ENCODE results near the gene RNF212.

DNA sequence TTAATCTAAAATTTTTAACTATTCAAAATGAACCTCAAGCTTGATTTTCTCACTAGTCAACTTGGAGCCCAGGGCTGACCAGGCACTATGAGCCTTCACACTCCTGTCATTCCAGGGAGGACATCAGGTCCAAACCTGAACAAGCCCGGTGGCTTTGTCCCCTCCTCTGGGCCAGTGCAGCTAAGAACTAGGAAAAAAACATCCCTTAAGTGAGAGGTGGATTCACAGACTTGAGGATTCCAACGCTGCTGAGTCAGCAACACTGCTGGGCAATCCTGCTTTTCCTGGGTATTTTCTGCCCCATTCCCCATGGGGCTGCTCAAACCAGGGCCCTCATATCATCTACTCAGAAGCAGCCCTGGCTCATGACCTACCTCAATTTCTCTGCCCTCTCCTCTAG is 4.0 kb downstream of the RNF212 start:
- TF ChIP-seq, protein P1, sequence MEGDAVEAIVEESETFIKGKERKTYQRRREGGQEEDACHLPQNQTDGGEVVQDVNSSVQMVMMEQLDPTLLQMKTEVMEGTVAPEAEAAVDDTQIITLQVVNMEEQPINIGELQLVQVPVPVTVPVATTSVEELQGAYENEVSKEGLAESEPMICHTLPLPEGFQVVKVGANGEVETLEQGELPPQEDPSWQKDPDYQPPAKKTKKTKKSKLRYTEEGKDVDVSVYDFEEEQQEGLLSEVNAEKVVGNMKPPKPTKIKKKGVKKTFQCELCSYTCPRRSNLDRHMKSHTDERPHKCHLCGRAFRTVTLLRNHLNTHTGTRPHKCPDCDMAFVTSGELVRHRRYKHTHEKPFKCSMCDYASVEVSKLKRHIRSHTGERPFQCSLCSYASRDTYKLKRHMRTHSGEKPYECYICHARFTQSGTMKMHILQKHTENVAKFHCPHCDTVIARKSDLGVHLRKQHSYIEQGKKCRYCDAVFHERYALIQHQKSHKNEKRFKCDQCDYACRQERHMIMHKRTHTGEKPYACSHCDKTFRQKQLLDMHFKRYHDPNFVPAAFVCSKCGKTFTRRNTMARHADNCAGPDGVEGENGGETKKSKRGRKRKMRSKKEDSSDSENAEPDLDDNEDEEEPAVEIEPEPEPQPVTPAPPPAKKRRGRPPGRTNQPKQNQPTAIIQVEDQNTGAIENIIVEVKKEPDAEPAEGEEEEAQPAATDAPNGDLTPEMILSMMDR (IDR thresholded peaks at IDR 0.05): no peak
- TF ChIP-seq POLR2A (IDR thresholded peaks at IDR 0.05): no peak
